SU-DHL-6 (cell line): Measurements from ENCODE around the gene MYL10.

ENCODE experiments used
- EZH2phosphoT487 ChIP-seq: fragments of 200-600 bp; sonication (generic), shearing (Covaris generic); conservative IDR thresholded peaks from 2 replicates; pipeline ENCODE4 v1.6.1; 2018; ENCODE audit warnings: mild to moderate bottlenecking, antibody characterized with exemption, low read length, moderate library complexity, mixed read lengths
- TF ChIP-seq, protein P1 (sequence below): fragments of 200-600 bp; sonication (generic); IDR thresholded peaks from one replicate; pipeline ENCODE4 v1.5.1; 2017; ENCODE audit warnings: antibody characterized with exemption, mild to moderate bottlenecking, low read length, moderate library complexity; ENCODE audit not compliant: insufficient read depth, poor library complexity, severe bottlenecking

DNA sequence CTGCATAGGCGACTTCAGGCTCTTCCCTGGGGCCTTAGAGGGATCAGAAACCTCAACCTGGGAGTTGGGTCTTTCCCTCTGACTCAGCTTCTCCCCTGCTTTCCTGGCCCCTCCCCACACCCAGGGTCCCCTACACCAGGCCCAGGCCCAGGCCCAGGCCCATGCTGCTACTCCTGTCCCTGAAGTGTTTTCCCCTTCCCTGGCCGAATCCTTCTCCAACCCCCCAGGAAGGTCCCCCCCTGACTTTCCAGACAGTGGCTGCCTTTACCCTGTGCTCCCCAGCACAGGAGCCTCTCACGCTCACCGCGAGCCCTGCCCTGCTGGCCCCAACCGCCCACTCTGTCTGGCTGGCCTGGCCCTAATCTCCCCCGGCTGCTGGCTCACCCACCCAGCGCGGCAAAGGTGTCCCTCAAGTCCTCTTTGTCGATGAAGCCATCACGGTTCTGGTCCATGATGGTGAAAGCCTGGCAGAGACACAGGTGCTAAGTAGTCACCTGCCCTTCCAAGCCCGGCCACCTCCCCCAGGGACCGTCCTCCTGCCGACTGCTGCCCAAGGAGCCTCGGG is 6.4 kb downstream of the MYL10 start:
- TF ChIP-seq, protein P1, sequence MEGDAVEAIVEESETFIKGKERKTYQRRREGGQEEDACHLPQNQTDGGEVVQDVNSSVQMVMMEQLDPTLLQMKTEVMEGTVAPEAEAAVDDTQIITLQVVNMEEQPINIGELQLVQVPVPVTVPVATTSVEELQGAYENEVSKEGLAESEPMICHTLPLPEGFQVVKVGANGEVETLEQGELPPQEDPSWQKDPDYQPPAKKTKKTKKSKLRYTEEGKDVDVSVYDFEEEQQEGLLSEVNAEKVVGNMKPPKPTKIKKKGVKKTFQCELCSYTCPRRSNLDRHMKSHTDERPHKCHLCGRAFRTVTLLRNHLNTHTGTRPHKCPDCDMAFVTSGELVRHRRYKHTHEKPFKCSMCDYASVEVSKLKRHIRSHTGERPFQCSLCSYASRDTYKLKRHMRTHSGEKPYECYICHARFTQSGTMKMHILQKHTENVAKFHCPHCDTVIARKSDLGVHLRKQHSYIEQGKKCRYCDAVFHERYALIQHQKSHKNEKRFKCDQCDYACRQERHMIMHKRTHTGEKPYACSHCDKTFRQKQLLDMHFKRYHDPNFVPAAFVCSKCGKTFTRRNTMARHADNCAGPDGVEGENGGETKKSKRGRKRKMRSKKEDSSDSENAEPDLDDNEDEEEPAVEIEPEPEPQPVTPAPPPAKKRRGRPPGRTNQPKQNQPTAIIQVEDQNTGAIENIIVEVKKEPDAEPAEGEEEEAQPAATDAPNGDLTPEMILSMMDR: no peak
- no peak for TF ChIP-seq EZH2phosphoT487
